GM18511 (cell line): ENCODE data around the gene CD40.

Experiments
- ATAC-seq: cut with Tn5 transposase; IDR thresholded peaks from one replicate; pipeline ENCODE4 v1.9.1; 2021; ENCODE audit warnings: mild to moderate bottlenecking, moderate library complexity; ENCODE audit not compliant: unreplicated experiment

CD40 gene

DNA sequence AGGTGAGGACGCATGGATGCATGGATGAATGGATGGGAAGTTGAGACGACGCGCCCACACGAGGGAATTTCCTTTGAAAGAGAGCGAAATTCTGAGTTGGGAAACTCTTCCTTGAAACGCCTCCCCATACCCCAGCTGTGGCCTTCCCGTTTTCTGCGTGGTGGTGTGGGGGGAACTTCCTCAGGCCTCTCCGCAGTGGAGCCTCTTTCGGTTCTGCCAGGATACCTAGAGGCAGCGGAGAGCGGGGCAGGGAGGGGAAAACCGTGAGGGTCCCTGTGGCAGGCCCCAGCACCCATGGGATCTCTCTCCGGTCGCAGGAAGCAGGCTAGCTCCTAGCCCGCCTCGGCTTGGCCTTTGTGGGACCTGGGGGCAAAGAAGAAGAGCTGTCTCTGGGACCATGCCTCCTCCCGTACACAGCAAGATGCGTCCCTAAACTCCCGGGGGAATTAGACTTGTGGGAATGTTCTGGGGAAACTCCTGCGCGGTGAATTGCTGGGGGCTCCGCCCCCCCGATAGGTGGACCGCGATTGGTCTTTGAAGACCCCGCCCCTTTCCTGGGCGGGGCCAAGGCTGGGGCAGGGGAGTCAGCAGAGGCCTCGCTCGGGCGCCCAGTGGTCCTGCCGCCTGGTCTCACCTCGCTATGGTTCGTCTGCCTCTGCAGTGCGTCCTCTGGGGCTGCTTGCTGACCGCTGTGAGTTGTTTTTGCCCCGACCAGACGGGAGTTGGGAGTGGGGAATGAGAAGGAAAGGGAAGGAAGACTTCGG is at the start of gene CD40:
Gene CD40, plus strand, starts transcription at position 611 of the 764 bp plus-strand sequence. Its CDS starts 30 bp downstream, at position 641.
- peak; percentile 77 for ATAC-seq

DNA sequence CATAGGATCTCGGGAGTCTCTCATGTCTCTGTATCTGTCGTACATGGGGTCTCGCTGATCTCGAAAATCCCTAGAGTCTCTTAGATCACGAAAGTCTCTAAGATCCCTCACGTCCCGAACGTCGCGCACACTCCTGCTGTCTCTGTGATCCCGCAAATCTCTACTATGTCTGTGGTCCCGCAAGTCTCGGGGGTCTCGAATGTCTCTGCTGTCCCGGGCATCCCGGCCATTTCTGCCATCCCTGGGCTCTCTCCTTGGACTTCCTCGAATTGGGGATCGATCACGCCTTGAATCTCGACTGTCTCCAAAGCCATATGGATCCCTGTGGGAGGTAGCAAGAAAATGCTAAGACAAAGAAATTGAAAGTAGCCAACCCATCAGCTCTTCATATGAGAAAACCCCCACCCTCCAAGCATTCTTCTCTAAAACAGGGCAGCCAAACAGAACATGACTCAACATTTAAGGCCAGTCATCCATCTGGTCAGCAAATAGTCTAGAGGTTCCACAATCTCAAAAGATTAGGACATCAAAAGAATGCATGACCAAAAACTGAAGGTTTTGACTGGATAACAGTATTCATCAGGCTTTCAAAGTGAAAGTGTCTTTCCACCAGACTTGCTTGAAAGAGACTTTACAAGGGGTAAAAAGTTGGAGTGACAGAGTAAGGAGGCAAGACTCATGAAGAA is 47.8 kb upstream of the CD40 start:
- ATAC-seq, result no peak

GRCh38 chr20:46071573-46071972 is 46.5 kb upstream of the CD40 start:
- no peak for ATAC-seq

GRCh38 chr20:46073024-46073423 is 45.1 kb upstream of the CD40 start:
- no peak for ATAC-seq

DNA sequence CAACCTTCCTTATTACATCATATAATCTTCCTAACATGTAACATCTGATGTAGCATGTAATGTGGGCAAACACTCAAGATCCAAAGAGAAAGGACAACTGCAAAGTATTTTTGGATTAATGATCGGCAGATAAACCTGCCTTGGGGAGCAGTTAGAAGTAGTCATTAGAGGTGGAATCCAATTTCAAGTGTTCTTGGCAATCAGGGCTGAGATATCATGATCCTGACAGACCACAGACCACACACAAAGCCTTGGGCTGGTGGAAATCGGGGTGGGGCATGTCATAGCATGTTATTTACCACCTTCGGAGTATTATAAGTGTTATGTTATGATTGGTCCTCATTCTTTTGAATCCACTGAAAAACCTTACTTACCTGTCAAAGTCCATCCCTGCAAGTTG is 44.7 kb upstream of the CD40 start:
- ATAC-seq, result no peak

DNA sequence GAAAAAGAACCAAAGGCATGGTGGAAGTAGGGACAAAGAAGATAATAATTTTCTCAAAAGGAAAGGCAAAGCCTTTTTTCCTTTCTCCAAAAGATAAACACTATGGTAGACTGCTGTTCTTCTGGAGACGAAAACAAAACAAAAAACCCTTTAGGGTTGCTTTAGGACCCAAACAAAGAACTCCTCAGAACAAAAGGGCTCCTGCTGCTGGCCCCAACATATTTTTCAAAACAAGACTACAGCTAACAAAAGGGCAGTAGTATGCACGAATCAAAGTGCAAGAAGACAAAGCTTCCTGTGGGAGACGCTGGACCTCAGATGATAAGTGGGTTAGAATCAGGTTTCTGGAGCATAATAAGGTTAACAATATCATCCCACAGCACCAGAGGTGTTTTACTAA is 44.1 kb upstream of the CD40 start:
- no peak for ATAC-seq

DNA sequence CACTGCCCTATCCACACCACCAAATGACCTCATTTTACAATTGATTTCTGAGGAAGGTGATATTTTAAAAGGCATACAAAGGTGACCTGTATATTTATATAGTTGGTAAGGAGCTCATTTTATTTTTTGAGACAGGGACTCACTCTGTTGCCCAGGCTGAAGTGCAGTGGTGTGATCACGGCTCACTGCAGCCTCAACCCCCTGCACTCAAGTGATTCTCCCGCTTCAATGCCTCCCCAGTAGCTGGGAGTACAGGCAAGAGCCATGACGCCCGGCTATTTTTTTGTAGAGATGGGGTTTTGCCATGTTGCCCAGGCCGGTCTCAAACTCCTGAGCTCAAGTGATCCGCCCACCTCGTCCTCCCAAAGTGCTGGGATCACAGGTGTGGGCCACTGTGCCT is 41.3 kb upstream of the CD40 start:
- no peak for ATAC-seq

DNA sequence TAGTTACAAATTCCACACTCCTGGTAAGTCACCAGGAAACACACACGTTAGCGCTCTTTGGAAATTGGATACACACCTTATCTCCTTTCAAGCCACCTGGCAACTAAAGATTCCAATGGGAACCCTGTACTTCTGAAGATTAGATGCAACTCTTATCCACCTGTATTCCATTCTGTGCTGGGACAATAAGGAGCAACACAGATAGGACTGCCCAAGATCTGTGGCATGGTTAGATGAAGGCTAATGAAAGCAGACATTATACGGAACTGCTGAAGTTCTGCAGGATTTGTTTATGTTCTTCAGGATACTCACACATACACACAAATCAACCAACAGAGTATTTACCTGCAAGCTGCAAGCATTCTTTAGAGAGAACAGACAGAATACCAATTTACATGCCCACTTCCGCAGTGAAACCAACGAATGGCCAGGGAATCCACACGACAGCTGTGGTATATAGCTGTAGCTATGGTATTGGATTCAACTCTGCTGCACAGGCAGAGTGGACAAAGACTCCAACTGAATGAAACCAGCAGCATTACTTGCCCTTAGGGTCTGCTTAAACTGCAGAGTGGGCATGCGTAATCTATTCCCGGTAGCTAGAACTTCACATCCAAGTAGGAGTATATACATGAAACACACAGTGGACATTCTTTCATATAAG is 40.3 kb upstream of the CD40 start:
- no peak for ATAC-seq

GRCh38 chr20:46078954-46079353 is 39.2 kb upstream of the CD40 start:
- ATAC-seq, result no peak

GRCh38 chr20:46081074-46081473 is 37.0 kb upstream of the CD40 start:
- no peak for ATAC-seq

- no peak for ATAC-seq
These were observed 35.0 kb upstream of the CD40 start for GRCh38 chr20:46083101-46083500.

DNA sequence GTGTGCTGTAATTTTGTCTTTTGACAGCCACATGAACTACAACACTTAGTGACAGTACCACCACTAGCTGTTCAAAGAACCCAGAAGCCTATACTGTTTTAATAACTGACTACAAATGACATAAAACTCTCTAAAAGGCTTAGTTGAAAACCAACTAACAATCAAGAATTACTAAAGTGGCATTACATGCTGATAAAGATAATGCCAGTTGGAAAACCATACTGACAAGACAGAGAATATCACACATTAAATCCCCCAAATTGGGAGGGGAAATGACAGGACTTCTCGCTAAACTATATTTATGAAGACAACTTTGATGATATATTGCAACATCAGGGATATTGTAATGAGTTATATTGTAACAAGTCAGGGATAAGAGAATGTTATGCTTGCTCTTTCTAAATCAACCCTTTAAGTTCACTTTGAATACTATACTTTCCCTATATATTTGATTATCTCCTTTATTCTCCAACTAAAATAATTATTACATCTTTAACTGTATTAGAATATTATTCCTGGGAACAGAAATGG is 34.5 kb upstream of the CD40 start:
- no peak for ATAC-seq

GRCh38 chr20:46084805-46085178 is 33.3 kb upstream of the CD40 start:
- ATAC-seq, result no peak

- ATAC-seq, result no peak
These were observed 32.8 kb upstream of the CD40 start for GRCh38 chr20:46085179-46085851.

DNA sequence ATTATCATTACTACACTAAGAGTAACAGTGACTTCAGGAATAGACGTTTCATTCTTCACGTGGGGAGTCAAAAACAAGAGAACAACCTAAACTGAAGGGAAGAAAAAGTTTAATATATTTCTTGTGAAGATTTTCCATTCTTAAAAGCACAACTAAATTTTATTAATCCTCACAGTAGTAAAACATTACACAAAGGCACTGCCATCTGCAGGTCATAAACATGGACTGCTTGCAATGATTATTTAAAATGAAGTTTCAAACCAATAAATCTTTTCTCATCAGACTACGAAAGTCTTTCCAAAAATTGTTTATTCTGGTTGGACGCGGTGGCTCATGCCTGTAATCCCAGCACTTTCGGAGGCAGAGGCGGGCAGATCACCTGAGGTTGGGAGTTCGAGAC is 31.0 kb upstream of the CD40 start:
- no peak for ATAC-seq

GRCh38 chr20:46088409-46089166 is 29.5 kb upstream of the CD40 start:
- ATAC-seq, result no peak

DNA sequence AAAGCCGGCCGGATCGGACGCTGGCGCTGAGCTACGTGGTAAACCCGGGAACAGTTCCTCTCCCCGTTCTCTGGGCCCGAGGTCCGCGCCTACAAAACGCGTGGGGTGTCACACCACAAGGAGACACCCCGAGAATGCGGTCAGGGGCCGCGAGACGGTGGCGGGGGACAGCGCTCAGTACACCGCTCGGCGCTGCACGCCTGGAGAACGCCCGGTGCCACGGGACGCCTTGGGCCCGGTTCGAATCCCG is 29.0 kb upstream of the CD40 start:
- peak; percentile 49 for ATAC-seq

DNA sequence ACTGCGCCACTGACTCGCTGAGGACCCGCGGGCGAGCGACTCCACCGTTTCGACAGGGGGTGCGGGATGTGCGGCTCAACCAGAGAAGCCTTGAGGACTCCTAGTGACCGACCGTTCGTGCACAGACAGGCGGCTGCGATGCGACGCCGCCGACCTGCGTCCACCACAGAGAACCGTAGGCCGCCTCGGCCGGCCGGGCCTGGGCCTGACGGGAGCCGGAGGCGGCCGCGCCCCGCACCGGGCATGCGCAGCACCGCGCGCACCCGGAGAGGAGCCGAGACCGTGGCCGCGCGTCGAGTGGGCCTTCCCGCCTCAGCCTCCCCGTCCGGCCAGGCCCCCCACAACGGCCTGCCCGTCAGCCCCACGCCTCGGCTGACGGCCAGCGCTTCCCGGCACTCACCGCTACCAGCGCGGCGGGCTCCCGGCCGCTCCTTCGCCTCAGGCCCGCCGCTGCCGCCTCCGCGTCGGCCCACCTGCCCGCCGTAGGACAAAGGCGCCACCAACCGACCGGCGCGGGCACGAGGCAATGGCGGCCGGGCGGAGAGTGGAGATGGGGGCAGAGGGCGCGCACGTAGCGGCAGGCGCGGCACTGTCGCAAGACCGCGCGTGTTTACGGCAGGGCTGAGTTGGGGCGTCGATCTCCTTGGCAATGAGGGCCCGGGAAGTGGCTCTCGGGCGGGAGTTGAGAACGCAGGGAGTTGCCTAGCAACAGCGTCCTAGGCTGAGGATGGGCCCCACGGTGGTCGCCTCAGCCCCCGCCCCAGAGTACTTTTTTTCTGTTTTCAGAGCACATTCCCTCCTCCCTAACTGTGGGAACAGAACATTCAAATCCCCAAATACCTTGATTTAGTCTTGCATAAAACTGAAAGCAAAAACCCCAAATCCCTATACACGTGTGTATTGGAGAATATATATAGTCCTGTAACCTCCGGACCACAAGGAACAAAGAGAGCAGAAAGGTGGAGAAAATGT is 28.4 kb upstream of the CD40 start, which contains the start of gene NCOA5:
Gene NCOA5, minus strand, starts transcription at position 546 of the 972 bp plus-strand sequence. CDS start 10,538 bp downstream, outside the sequence.
- ATAC-seq, result peak; percentile 87
